ENCODE results near the gene ZDHHC11.
"Not testable (repeated sequence)": the region's sequence is repeated elsewhere in the genome, so short reads cannot be mapped to it uniquely, and the experiment has no call there.

Gene ZDHHC11

DNA sequence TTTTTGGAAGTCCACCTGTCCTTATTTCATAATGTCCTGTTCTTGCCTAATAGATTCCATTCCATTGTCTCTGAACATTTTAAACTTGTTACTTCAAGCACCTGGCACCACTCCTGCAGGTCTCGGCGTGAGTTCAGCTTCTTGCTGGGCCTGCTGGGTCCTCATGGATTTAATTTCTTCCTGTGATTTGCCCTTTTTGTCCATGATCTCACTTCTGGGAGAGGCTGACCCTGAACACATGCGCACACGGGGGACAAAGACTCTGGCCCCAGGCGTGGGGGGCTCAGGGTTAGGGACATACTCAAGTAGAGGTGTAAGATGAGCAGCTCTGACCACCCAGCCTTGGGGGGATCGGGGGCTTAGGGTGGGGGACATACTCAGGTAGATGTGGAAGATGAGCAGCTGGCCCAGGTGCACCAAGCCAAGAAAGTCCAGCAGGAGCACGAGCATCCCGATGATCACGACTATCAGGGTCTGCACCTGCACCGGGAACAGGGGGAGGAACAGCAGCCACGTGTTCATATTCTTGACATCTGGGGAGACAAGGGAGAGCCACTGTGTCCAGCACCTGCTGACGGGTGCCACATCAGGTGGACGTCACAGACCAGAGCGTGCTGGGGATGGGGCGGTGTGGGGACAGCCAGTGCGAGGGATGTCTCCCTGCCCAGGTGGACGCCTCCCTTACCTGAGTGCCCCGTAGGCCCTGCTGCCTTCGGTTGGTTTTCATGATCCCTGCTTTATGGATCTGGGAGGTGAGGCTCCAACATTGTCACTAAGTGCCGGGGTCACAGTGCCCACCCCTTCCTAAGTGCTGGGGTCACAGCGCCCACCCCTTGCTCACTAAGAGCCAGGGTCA lies 10.4 kb downstream of the ZDHHC11 start:
- not testable (repeated sequence) for H4K8ac ChIP-seq (ENCODE audit: low read depth, low read length); H3K18ac ChIP-seq (ENCODE audit: low read length); H3K9me3 ChIP-seq (ENCODE audit: insufficient read depth, low read depth, low read length); H3K4ac ChIP-seq (ENCODE audit: low read depth, low read length); H3K14ac ChIP-seq (ENCODE audit: low read length); H2AFZ ChIP-seq (ENCODE audit: insufficient read depth, low read length, poor library complexity); H3K9ac ChIP-seq (ENCODE audit: low read length); H3K79me1 ChIP-seq (ENCODE audit: low read length); H3K27ac ChIP-seq (ENCODE audit: low read depth, low read length); H4K12ac ChIP-seq (ENCODE audit: low read depth, low read length); H4K91ac ChIP-seq (ENCODE audit: low read depth, low read length); H2AK5ac ChIP-seq (ENCODE audit: low read length); H3K4me2 ChIP-seq (ENCODE audit: low read length); H2BK120ac ChIP-seq (ENCODE audit: insufficient read depth, low read length, poor library complexity); H3K79me2 ChIP-seq (ENCODE audit: control insufficient read depth, insufficient read depth, low read length, poor library complexity); H3K27me3 ChIP-seq (ENCODE audit: insufficient read depth, low read length); H3K36me3 ChIP-seq (ENCODE audit: control insufficient read depth in 1 of 2, insufficient read depth in 2 of 2, low read length in 2 of 2); H3K23ac ChIP-seq (ENCODE audit: low read length); H3K4me1 ChIP-seq (ENCODE audit: control insufficient read depth in 1 of 2, insufficient read depth in 2 of 2, low read length in 2 of 2); H2BK5ac ChIP-seq (ENCODE audit: low read depth, low read length, poor library complexity); H2BK12ac ChIP-seq (ENCODE audit: low read length); H3K4me3 ChIP-seq (ENCODE audit: low read depth, low read length)
- peak; percentile 18 to 79 for DNase-seq
- no CpG with 5 or more reads among the region's 21 CpGs for WGBS (ENCODE audit: extremely low coverage, insufficient coverage, insufficient read length)

- H3K14ac ChIP-seq (ENCODE audit: low read length); H4K8ac ChIP-seq (ENCODE audit: low read depth, low read length); H2BK12ac ChIP-seq (ENCODE audit: low read length); H3K79me1 ChIP-seq (ENCODE audit: low read length); H2AK5ac ChIP-seq (ENCODE audit: low read length); H3K36me3 ChIP-seq (ENCODE audit: control insufficient read depth in 1 of 2, insufficient read depth in 2 of 2, low read length in 2 of 2); H4K91ac ChIP-seq (ENCODE audit: low read depth, low read length); H4K12ac ChIP-seq (ENCODE audit: low read depth, low read length); H2BK120ac ChIP-seq (ENCODE audit: insufficient read depth, low read length, poor library complexity); H3K4me3 ChIP-seq (ENCODE audit: low read depth, low read length); H3K9ac ChIP-seq (ENCODE audit: low read length); H2AFZ ChIP-seq (ENCODE audit: insufficient read depth, low read length, poor library complexity); H3K4me1 ChIP-seq (ENCODE audit: control insufficient read depth in 1 of 2, insufficient read depth in 2 of 2, low read length in 2 of 2); H3K4ac ChIP-seq (ENCODE audit: low read depth, low read length); H3K79me2 ChIP-seq (ENCODE audit: control insufficient read depth, insufficient read depth, low read length, poor library complexity); H3K4me2 ChIP-seq (ENCODE audit: low read length); H3K23ac ChIP-seq (ENCODE audit: low read length); H2BK5ac ChIP-seq (ENCODE audit: low read depth, low read length, poor library complexity); H3K18ac ChIP-seq (ENCODE audit: low read length); H3K27ac ChIP-seq (ENCODE audit: low read depth, low read length); H3K27me3 ChIP-seq (ENCODE audit: insufficient read depth, low read length); H3K9me3 ChIP-seq (ENCODE audit: insufficient read depth, low read depth, low read length): not testable (repeated sequence)
- DNase-seq: peak in 1 of 2 donors; percentile 76
- WGBS (ENCODE audit: extremely low coverage, insufficient coverage, insufficient read length): no CpG with 5 or more reads among the region's 10 CpGs
These were observed 12.3 kb downstream of the ZDHHC11 start for GRCh38 chr5:838431-838851.

DNA sequence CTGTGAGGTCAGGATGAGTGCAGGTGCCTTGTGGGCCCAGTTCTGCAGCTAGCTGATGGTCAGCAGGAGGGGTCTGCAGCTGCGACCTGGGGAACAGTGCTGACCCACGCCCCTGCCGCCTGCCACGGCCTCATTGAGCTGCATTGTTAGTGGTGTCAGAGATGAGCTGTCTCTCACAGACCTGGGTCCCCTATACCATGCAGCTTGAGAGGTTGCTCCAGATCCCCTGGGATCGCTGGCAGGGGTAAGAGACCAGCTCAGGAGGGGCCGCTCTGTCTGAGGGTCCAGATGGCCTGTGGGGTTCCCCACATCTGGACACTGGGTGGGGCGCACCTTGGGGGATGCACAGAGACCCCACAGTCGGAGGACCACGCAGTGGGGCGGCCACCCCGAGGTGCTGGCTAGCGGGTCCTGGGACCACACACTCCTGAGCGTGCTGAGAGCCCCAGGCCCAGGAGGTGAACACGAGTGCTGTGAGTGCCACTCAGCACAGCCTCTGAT lies 13.1 kb downstream of the ZDHHC11 start:
- H3K79me1 ChIP-seq (ENCODE audit: low read length); H2AK5ac ChIP-seq (ENCODE audit: low read length); H3K23ac ChIP-seq (ENCODE audit: low read length); H3K4ac ChIP-seq (ENCODE audit: low read depth, low read length); DNase-seq; H4K8ac ChIP-seq (ENCODE audit: low read depth, low read length); H3K14ac ChIP-seq (ENCODE audit: low read length); H3K36me3 ChIP-seq (ENCODE audit: control insufficient read depth in 1 of 2, insufficient read depth in 2 of 2, low read length in 2 of 2); H2BK120ac ChIP-seq (ENCODE audit: insufficient read depth, low read length, poor library complexity); H2BK5ac ChIP-seq (ENCODE audit: low read depth, low read length, poor library complexity); H3K9ac ChIP-seq (ENCODE audit: low read length); H4K12ac ChIP-seq (ENCODE audit: low read depth, low read length); H3K27me3 ChIP-seq (ENCODE audit: insufficient read depth, low read length); H3K4me2 ChIP-seq (ENCODE audit: low read length); H3K9me3 ChIP-seq (ENCODE audit: insufficient read depth, low read depth, low read length); H3K18ac ChIP-seq (ENCODE audit: low read length); H3K4me1 ChIP-seq (ENCODE audit: control insufficient read depth in 1 of 2, insufficient read depth in 2 of 2, low read length in 2 of 2); H4K91ac ChIP-seq (ENCODE audit: low read depth, low read length); H3K27ac ChIP-seq (ENCODE audit: low read depth, low read length); H3K4me3 ChIP-seq (ENCODE audit: low read depth, low read length); H2AFZ ChIP-seq (ENCODE audit: insufficient read depth, low read length, poor library complexity); H2BK12ac ChIP-seq (ENCODE audit: low read length); H3K79me2 ChIP-seq (ENCODE audit: control insufficient read depth, insufficient read depth, low read length, poor library complexity): not testable (repeated sequence)
- WGBS (ENCODE audit: extremely low coverage, insufficient coverage, insufficient read length): no CpG with 5 or more reads among the region's 14 CpGs

DNA sequence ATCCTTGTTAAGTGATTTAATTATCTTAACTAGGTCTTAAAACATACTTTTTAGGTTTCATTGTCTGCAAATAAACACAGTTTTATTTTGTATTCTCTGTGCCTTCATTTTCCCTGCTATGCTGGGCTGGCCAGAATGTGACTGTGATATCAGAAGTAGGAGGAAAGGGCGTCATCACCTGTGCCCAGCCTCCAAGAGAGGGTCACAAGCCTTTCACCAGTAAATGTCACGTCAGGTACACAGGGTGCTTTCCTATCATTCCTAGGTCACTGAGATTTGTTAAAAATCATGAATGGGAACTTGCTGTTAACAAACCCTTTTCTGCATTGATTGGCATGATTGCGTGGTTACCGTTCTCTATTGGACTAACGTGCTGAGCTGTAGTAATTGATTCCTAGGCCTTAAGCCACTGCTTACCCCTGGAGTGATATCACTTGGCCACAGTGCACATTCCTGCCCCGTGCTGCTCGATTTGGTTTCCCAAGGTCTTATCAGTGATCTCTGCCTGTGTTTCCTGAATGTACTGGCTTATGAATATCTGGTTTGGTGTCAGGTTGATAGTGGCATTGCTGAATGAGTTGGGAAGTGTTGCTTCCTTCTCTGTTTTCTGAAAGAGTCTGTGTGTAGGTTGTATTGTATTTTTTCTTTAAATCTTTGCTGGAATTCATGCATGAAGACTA lies 14.7 kb downstream of the ZDHHC11 start:
- not testable (repeated sequence) for H3K36me3 ChIP-seq (ENCODE audit: control insufficient read depth in 1 of 2, insufficient read depth in 2 of 2, low read length in 2 of 2); H3K9ac ChIP-seq (ENCODE audit: low read length); H3K14ac ChIP-seq (ENCODE audit: low read length); H4K91ac ChIP-seq (ENCODE audit: low read depth, low read length); H3K9me3 ChIP-seq (ENCODE audit: insufficient read depth, low read depth, low read length); H3K4ac ChIP-seq (ENCODE audit: low read depth, low read length); H2BK120ac ChIP-seq (ENCODE audit: insufficient read depth, low read length, poor library complexity); H2BK5ac ChIP-seq (ENCODE audit: low read depth, low read length, poor library complexity); H3K4me3 ChIP-seq (ENCODE audit: low read depth, low read length); H3K18ac ChIP-seq (ENCODE audit: low read length); H3K23ac ChIP-seq (ENCODE audit: low read length); H2AFZ ChIP-seq (ENCODE audit: insufficient read depth, low read length, poor library complexity); H3K27me3 ChIP-seq (ENCODE audit: insufficient read depth, low read length); H2BK12ac ChIP-seq (ENCODE audit: low read length); H4K8ac ChIP-seq (ENCODE audit: low read depth, low read length); H4K12ac ChIP-seq (ENCODE audit: low read depth, low read length); H3K27ac ChIP-seq (ENCODE audit: low read depth, low read length); H3K79me1 ChIP-seq (ENCODE audit: low read length); H2AK5ac ChIP-seq (ENCODE audit: low read length); H3K79me2 ChIP-seq (ENCODE audit: control insufficient read depth, insufficient read depth, low read length, poor library complexity); H3K4me1 ChIP-seq (ENCODE audit: control insufficient read depth in 1 of 2, insufficient read depth in 2 of 2, low read length in 2 of 2); H3K4me2 ChIP-seq (ENCODE audit: low read length)
- DNase-seq: peak in 1 of 2 donors; percentile 28
- no CpG with 5 or more reads among the region's 7 CpGs for WGBS (ENCODE audit: extremely low coverage, insufficient coverage, insufficient read length)
